ENCODE measurements around the gene SHFL. TPM values are rescaled to one million over a fixed set of nuclear protein-coding genes. Genes with fewer than 3 reads are reported as not detected.

Gene SHFL
- total RNA-seq, 1 experiment from 2014 or later: 21.1 TPM

DNA sequence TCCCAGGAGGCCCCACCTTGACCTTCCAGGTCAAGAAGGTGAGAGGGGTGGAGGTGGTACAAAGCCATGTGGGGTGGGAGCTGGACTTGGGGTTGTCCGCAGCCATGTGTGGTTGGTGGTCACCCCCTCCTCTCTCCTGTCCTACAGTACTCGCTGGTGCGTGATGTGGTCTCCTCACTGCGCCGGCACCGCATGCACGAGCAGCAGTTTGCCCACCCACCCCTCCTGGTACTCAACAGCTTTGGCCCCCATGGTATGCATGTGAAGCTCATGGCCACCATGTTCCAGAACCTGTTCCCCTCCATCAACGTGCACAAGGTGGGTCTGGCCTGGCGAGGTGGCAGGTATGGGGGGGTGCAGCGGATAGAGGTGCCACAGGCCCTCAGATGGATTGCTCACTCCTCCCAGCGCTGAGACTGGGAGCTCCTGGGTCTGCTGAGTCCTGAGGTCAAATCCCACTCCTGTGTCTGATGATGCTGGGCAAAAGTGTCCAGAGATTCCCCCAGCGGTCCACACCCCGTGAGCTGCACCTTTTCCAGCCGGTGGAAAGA is 21.8 kb downstream of the SHFL start:
- no peak overlapping the region for H2BK12ac ChIP-seq (ENCODE audit: insufficient read length, low read depth, low read length)
- H3K27ac ChIP-seq (ENCODE audit: insufficient read length, low read depth, low read length): no peak overlapping the region
- no peak overlapping the region for H3K23ac ChIP-seq (ENCODE audit: insufficient read length, low read depth, low read length)
- Mint-ChIP-seq H3K36me3 (ENCODE audit: insufficient read depth in 1 of 3, low read depth in 3 of 3) (peaks cover 33 to 57% (median 49%) of the 10 kb centered on the region in 3 experiments), H3K4me3 (peak overlapping the region; percentile 90 to 94), H3K27ac (no peak overlapping the region), H3K4me1 (peaks cover 6 to 16% of the 10 kb centered on the region in 2 experiments), H3K9me3 (no peaks in the 10 kb centered on the region; a peak in 2 of 5 replicates), H3K27me3 (ENCODE audit: low read depth) (no peaks in the 10 kb centered on the region; the same call in none of the 2 replicates)
- no CpG with 5 or more reads among the region's 14 CpGs for WGBS (ENCODE audit: extremely low coverage, insufficient read length, low lambda C conversion rate)
- H2BK15ac ChIP-seq (ENCODE audit: low read depth, low read length): no peak overlapping the region
- H2BK120ac ChIP-seq (ENCODE audit: low read depth, low read length, poor library complexity, severe bottlenecking): no peak overlapping the region
- H2AK5ac ChIP-seq (ENCODE audit: insufficient read length, low read length): no peak overlapping the region
- H3K4ac ChIP-seq (ENCODE audit: low read depth, low read length): no peak overlapping the region
- TF ChIP-seq, protein P1, sequence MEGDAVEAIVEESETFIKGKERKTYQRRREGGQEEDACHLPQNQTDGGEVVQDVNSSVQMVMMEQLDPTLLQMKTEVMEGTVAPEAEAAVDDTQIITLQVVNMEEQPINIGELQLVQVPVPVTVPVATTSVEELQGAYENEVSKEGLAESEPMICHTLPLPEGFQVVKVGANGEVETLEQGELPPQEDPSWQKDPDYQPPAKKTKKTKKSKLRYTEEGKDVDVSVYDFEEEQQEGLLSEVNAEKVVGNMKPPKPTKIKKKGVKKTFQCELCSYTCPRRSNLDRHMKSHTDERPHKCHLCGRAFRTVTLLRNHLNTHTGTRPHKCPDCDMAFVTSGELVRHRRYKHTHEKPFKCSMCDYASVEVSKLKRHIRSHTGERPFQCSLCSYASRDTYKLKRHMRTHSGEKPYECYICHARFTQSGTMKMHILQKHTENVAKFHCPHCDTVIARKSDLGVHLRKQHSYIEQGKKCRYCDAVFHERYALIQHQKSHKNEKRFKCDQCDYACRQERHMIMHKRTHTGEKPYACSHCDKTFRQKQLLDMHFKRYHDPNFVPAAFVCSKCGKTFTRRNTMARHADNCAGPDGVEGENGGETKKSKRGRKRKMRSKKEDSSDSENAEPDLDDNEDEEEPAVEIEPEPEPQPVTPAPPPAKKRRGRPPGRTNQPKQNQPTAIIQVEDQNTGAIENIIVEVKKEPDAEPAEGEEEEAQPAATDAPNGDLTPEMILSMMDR (conservative IDR thresholded peaks at IDR 0.05): no peak
- no peaks in the 10 kb centered on the region for H3K79me1 ChIP-seq (ENCODE audit: insufficient read depth, low read depth, low read length, poor library complexity, severe bottlenecking)
- no peak overlapping the region for H3K56ac ChIP-seq (ENCODE audit: insufficient read length, low read depth, low read length)
- DNase-seq: no peak
- no peak overlapping the region for H4K5ac ChIP-seq (ENCODE audit: insufficient read length, low read depth, low read length)
- no peak overlapping the region for H4K8ac ChIP-seq (replicated peaks; ENCODE audit: insufficient read length, low read depth, low read length)
- H4K20me1 ChIP-seq (ENCODE audit: control insufficient read depth, insufficient read depth, insufficient read length): no peaks in the 10 kb centered on the region
- H3K23me2 ChIP-seq (ENCODE audit: insufficient read length, low read depth, low read length, poor library complexity, severe bottlenecking): peaks cover 7% of the 10 kb centered on the region
- H3K4me1 ChIP-seq (ENCODE audit: insufficient read depth, low read length): no peaks in the 10 kb centered on the region; the same call in 1 of the 2 replicates
- no peak overlapping the region for H3K14ac ChIP-seq (ENCODE audit: insufficient read depth, low read length)
- H3K9me3 ChIP-seq (ENCODE audit: control insufficient read depth, low read depth, low read length): no peaks in the 10 kb centered on the region
- no peak overlapping the region for H3K9ac ChIP-seq (ENCODE audit: extremely low read depth, insufficient read length, low read length)
- H3K4me2 ChIP-seq (ENCODE audit: insufficient read depth, insufficient read length, low read length): no peak overlapping the region
- H3K79me2 ChIP-seq (ENCODE audit: insufficient read depth, low read length): peaks cover 7% of the 10 kb centered on the region; the same call in 1 of the 2 replicates
- no peak overlapping the region for H3T11ph ChIP-seq (ENCODE audit: low read length)
- no peak overlapping the region for H2BK20ac ChIP-seq (ENCODE audit: low read depth, low read length, poor library complexity, severe bottlenecking)
- no peak overlapping the region for H2BK5ac ChIP-seq (ENCODE audit: insufficient read length, low read length)
- H2AFZ ChIP-seq (ENCODE audit: low read length): no peak overlapping the region
- no peak overlapping the region for H3K18ac ChIP-seq (ENCODE audit: insufficient read length, low read depth, low read length)
- no peak overlapping the region for H4K91ac ChIP-seq (ENCODE audit: insufficient read length, low read depth, low read length)
- no peaks in the 10 kb centered on the region for H3K27me3 ChIP-seq (ENCODE audit: insufficient read depth, low read length)

Data from H9 (cell line).